Esophagus mucosa (tissue), 1 donor: ENCODE measurements around the gene ZRANB2. TPM values are rescaled to one million over a fixed set of nuclear protein-coding genes. Genes with fewer than 3 reads are reported as not detected.

Source experiments
- ATAC-seq: fragments of 200-7000 bp; cut with Tn5 transposase; one replicate; pipeline ENCODE4 v1.9.1; 2020
- total RNA-seq: library from RNA; stranded (reverse); gene quantifications from one replicate; pipeline ENCODE4 v1.2.4, GENCODE V29; 2023
- donor health status: DM: yes; HTN: yes; CAD: no.

Gene ZRANB2
- total RNA-seq, 1 donor from 2014 or later, result 30.7 TPM

- no peak for ATAC-seq
These were observed 52.8 kb downstream of the ZRANB2 start for GRCh38 chr1:71027991-71028390.

DNA sequence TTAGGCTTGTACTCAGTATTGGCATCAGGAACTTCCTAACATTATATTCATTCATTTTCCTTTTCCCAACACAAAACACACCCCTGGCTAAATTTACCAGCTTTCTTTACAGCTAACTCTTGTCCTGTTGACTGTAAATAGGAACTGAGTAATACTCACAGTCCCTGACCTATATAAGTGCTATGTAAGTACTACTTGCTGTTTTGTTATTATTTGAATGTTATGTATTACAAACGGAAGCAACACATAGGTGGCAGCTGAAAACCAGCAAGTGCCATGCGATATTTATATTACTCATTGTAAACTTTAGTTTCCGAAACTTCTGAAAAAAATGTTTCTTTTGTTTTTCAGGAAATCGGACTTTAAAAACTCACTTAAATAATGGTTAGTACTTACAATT lies 54.7 kb downstream of the ZRANB2 start:
- no peak for ATAC-seq

DNA sequence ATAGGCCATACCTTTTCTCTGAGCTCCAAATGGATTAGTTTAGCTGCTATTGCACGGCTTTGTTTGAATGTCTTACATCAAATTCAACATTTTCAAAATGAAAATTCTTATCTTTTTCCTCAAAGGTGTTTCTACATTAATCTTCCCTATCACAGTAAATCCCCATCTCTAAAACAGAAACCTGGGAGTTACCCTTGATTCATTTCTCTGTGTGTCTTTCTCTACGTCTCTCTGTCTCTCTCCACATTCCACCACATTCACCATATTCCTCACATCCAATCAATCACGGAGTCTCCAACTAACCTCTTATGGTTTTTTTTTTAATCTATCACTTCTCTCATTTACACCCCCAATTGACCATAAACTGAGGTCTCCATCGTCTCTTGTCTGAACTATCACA lies 57.3 kb downstream of the ZRANB2 start:
- ATAC-seq, result no peak

DNA sequence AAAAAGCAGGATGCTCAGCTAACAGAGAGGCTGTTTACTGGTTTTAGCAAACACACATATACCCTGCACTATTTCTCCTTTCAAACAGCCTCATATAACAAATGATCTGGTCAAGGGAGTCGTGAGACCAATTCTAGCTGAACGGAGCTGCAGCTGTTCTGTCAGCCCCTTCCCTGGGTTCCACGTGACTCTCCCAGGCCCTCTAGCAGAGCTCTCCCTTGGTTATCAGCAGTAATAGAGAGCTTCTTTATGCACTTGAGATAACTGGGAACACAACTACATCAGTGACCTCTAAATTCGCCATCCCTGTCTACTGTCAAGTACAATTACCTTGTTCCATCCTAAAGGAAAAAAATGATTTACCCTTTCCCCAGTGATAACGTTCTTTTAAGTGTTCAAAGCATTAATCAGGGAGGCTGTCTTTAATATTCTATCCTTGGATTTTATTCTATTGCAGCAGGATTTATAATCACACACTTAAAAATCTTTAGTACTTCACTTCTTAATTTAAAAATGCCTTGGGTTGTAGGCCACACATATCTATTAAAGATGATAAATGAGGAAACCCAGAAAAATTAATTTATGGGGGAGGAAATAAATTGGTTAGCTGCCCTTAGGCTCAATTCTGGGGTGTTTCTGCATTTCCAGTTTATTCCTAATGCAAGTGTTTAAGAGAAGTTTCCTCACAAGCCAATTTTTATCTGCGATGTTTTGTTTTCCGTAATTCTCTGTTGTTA lies 61.4 kb downstream of the ZRANB2 start:
- ATAC-seq, result no peak

- ATAC-seq, result no peak
These were observed 62.0 kb downstream of the ZRANB2 start for GRCh38 chr1:71018791-71019190.

GRCh38 chr1:71015745-71016144 lies 65.1 kb downstream of the ZRANB2 start:
- ATAC-seq, result no peak

GRCh38 chr1:71014178-71014579 lies 66.7 kb downstream of the ZRANB2 start:
- ATAC-seq, result no peak

Other genes with a start within 250 kb of the ZRANB2 start
- 0.12 TPM for gene PTGER3, start 33.2 kb downstream of the ZRANB2 start, total RNA-seq